HPDE6-E6E7 (cell line): ENCODE measurements around the gene CTNNBL1.

Experiments
- DNase-seq: peaks from one replicate; pipeline ENCODE4 v3.0.0; 2011; ENCODE audit warnings: missing footprints; ENCODE audit errors: extremely low spot score

CTNNBL1 gene

DNA sequence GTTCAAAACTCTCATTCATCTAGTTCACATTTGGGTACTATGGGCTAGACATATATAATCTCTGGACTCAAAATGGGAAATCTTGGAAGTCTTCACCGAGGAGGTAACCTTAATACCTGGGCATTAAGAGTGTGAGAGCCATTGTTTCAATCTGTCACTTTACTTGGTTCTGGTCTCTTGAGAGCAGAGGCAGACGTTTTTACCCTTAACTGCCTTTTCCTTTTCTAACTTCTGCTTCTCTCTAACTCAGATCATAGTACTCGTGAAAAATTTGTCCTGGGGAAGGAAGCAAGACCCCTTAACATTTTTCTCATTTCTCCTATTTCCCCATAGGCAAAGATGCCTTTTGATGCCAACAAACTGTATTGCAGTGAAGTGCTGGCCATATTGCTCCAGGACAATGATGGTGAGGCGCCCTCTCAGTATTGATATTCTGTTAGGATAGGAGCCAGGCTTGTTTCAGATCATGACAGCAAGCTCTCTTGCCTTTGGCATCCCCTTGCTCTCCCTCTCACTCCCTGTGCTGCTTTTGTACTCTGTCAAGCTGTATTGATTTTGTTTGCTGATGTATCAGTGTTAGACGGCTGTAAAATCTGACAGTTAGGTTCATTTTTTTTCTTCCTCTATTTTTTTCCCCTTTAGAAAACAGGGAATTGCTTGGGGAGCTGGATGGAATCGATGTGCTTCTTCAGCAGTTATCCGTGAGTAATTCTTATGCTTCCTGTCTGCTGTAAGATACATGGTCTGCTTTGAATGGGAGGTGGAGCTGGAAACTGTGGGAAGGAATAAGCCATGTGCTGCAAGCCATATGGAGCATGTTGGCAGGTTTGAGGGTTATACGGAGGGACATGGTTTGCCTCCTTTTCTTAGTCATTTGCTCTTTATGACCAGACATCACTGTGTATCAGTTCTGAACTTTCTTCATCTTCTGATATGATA is 83.5 kb downstream of the CTNNBL1 start:
- DNase-seq = no peak

GRCh38 chr20:37777988-37778659 is 84.3 kb downstream of the CTNNBL1 start:
- DNase-seq = no peak

GRCh38 chr20:37781626-37782025 is 87.8 kb downstream of the CTNNBL1 start:
- DNase-seq = no peak

DNA sequence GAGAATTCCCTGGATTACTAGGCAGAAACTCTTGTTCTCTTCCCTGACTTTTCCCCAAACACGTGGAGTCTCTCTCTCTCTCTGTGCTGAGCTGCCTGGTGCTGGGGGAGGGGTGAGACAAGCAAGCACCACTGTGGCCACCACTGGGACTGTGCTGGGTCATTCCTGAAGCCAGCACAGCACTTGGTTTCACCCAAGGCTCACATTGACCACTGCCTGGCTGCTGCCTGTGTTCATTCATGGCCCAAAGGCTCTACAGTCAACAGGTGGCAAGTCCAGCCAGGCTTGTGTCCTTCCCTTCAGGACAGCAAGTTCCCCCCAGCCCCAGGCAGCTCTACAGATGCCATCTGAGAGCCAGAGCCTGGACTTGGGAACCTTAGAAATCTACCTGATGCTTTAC is 92.2 kb downstream of the CTNNBL1 start:
- DNase-seq = no peak

DNA sequence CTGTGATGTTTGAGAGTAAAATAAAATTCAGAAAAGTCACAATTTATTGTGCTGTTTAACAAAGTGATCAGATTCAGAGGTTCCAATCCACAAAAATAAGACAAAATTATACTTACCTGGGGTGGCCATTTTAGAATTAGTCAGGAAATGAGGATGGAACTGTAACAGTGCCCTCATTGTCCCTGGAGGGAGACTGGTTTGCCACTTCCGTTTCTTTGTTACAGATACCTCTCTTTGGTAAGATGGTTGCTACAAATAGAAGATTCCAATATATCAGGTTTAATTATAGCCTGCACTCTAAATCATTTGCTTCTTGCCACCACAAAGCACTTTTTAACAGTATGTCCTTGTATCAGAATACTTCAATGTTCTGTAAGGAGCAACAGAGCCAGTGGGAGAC is 95.6 kb downstream of the CTNNBL1 start:
- DNase-seq = no peak

- no peak for DNase-seq
Measured at GRCh38 chr20:37790900-37791299, 97.1 kb downstream of the CTNNBL1 start.

DNA sequence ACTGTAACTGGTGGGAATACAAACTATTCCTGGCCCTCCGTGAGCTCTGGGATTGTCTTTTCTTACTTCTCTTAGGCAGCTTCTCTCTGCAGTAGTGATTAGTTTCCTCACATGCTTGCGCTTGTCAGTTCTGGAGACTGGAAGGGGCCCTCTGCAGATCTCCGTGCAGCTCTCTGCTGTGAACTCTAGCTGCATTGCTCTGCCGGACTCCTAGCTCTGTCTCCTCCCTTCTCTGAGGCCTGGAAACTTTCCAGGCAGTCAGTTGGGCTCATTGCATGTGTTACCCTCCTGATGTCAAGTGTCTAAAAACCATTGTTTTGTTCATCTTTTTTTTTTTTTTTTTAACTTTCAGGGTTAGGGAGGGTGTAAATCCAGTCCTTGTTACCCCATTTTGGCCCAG is 102.3 kb downstream of the CTNNBL1 start:
- DNase-seq = no peak

- no peak for DNase-seq
Measured at GRCh38 chr20:37796733-37797132, 102.9 kb downstream of the CTNNBL1 start.

DNA sequence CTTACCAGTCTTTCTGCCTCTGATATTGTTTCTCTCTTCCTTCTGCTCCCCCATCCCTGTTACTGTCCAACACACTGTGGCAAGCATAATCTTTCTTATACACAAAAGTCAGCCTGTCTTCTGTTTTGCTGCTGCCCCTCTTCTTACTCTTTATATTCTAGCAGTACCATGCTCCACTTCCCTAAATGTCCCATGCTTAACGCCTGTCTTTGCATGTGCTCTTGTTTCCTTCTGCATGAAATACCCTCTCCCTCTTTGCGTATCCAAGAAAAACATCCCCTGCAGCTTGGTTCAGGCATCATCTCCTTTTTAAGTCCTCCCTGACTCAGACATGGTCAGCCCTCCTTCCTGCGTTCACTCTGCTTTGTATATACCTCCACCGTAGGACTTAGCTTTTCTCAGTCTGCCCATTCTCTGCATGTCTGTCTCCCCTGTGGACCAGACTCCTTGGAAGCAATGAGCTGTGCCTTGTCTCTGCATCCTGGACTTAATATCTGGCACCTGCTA is 103.9 kb downstream of the CTNNBL1 start:
- no peak for DNase-seq

GRCh38 chr20:37798312-37798711 is 104.5 kb downstream of the CTNNBL1 start:
- DNase-seq = no peak

DNA sequence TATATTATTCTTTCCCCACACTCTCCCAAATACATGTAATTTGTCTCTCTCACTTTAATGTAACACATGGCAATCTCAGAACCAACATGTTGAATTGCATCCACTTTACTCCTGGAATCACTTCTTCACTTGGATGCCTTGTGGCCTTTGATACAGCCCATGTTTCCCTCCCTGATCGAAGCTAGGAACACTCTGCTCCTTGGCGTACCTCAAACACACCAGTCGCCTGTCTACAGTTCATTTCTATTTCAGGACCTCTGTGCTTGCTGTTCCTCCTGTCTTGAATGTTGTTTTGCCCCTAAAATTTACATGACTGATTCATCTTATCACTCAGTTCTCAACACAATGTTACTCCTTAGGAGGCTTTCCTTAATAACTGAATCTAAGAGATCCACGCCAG is 106.8 kb downstream of the CTNNBL1 start:
- DNase-seq = no peak

GRCh38 chr20:37801921-37802320 is 108.1 kb downstream of the CTNNBL1 start:
- DNase-seq = no peak

DNA sequence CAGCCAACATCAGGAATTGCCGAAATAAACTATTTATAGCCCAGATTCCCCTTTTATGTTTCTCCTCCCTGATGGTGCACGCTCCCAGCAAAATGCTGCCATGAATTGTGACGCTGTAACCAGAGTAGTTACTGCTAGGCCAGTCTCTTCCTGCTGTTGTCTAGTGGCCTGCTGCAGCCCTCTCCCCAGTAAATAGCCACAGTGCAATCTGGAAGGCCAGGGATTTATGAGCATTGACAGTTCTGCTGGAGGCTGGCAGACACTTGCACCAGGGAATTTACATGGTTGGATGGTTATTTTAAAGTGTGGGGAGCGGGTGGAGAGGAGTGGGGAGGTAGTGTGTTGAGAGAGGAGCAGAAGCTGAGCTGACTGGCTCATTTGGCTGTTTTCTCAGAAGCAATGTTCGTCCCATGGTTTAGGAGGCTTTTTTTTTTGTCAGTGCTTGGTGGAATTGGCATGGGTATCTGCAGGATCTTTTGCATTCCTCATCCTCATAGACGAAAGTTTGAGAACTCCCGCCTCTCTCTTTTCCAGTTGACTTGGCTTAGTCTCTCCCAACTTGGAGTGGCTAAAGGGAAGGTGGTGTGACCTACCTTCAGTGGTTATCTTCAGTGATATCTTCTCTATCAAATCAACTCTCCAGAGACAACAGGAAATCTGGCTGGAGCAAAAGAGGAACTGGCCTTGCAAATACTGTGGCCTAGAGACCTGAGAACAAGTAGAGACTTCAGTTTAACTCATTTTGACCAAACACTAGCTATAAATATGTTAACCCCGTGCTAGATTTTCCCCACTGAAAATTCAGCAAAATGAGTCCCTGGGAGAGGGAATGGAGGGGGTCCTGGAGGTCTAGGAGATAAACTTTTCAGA is 109.8 kb downstream of the CTNNBL1 start:
- no peak for DNase-seq

- DNase-seq = no peak
Measured at GRCh38 chr20:37804584-37805566, 111.0 kb downstream of the CTNNBL1 start.

DNA sequence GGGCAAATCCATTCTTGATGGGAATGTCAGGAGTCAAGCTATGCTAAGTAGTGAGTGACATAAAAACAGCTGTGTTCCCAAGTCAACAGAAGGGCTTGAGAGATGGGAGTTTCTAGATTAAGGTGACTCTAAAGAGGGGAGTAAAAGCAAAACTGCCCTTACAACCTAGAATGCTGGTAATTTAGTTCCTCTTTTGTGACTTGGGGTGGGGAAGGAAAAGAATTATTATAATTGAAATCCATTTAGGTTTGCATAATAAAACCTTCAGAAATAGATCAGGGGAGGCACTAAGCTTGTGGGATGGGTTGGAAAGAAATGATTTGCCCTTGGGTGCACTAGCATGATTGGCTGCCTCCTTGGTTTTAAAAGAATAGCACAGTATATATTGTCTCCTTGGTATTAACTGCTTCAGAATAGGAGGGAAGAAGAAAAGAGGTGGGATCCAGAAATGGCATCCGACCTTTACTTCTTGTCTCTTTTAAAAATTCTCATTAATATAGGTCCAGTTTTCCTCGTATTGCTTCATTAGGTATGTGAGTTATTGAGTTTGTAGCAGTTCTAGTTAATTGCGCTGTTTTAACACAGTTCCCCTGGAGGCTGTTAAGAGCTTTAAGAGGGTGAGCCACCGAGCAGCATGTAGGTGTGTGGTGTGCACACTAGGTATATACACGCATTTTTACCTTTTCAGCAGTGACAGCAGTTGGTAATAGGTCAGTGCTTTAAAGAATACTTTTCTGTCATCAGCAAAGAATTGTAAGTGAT is 113.8 kb downstream of the CTNNBL1 start:
- DNase-seq = no peak

- no peak for DNase-seq
Measured at GRCh38 chr20:37808233-37809070, 114.6 kb downstream of the CTNNBL1 start.

- no peak for DNase-seq
Measured at GRCh38 chr20:37810027-37810426, 116.2 kb downstream of the CTNNBL1 start.

DNA sequence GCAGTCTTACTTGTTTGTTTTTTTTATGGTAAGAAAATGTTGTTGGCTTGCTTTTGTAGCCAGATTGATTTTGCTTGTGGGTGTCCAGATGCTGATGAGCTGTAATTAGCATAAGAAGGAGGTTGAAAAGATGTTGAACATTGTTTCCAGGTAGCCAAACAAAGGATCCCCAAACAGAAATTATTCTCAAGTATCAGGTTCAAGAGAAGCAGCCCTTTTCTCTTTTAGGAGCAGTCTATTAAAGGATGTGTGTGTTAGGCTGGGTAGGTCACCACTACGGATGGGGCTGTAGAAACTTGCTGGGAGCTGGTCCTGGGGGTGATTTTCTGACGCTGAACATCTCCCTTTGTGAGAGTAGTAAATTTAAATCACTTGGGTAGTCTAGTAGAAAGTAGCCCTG is 122.2 kb downstream of the CTNNBL1 start:
- no peak for DNase-seq

DNA sequence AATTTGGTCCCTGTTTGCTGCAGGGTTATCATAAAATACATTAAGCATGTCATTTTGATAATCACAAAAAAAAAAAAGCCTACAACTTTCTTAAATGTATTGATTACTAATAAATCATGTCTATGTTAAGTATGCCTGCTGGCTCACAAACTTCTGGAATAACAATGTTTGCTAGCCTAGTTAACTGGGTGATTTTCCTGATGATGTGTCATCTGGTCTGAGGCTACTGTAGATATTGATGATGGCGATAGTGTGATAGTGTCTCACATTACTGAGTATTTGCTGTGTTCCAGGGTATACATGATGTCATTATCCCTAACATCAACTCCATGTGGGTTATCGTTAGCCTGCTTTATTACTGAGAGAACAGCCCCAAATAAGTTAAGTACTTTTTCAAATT is 122.9 kb downstream of the CTNNBL1 start:
- DNase-seq = no peak
